ENCODE measurements around the gene TULP1.

GRCh38 chr6:35533981-35534380 is 21.3 kb upstream of the TULP1 start:
- TF ChIP-seq RXRA (IDR thresholded peaks at IDR 0.05) (no peak), CTCF (IDR thresholded peaks at IDR 0.05; ENCODE audit: low read depth, low read length, missing input control) (no peak), YY1 (IDR thresholded peaks at IDR 0.05) (no peak), TAF1 (conservative IDR thresholded peaks at IDR 0.05) (no peak), GABPA (IDR thresholded peaks at IDR 0.05 in 1 of 2, conservative IDR thresholded peaks at IDR 0.05 in 1 of 2) (no peak)
- TF ChIP-seq, protein P1, sequence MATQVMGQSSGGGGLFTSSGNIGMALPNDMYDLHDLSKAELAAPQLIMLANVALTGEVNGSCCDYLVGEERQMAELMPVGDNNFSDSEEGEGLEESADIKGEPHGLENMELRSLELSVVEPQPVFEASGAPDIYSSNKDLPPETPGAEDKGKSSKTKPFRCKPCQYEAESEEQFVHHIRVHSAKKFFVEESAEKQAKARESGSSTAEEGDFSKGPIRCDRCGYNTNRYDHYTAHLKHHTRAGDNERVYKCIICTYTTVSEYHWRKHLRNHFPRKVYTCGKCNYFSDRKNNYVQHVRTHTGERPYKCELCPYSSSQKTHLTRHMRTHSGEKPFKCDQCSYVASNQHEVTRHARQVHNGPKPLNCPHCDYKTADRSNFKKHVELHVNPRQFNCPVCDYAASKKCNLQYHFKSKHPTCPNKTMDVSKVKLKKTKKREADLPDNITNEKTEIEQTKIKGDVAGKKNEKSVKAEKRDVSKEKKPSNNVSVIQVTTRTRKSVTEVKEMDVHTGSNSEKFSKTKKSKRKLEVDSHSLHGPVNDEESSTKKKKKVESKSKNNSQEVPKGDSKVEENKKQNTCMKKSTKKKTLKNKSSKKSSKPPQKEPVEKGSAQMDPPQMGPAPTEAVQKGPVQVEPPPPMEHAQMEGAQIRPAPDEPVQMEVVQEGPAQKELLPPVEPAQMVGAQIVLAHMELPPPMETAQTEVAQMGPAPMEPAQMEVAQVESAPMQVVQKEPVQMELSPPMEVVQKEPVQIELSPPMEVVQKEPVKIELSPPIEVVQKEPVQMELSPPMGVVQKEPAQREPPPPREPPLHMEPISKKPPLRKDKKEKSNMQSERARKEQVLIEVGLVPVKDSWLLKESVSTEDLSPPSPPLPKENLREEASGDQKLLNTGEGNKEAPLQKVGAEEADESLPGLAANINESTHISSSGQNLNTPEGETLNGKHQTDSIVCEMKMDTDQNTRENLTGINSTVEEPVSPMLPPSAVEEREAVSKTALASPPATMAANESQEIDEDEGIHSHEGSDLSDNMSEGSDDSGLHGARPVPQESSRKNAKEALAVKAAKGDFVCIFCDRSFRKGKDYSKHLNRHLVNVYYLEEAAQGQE (IDR thresholded peaks at IDR 0.05): no peak
